Brain microvascular endothelial cell (primary cell): ENCODE measurements around the gene SETD3.

Source experiments
- DNase-seq: peaks from one replicate; pipeline ENCODE4 v3.0.0-alpha.2; 2020
- H3K27ac ChIP-seq: fragments of 250-450 bp; sonication (Bioruptor Pico); 2 replicates; pipeline ENCODE4 v1.5.1; 2020; ENCODE audit warnings: mild to moderate bottlenecking, moderate library complexity
- H3K27me3 ChIP-seq: fragments of 250-450 bp; sonication (Bioruptor Pico); replicated peaks from 2 replicates; pipeline ENCODE4 v1.5.1; 2020; ENCODE audit warnings: mild to moderate bottlenecking
- H3K36me3 ChIP-seq: fragments of 250-450 bp; sonication (Bioruptor Pico); replicated peaks from 2 replicates; pipeline ENCODE4 v1.5.1; 2020; ENCODE audit warnings: mild to moderate bottlenecking
- H3K4me3 ChIP-seq: 2 replicates; pipeline ENCODE4 v1.5.1; 2011; ENCODE audit warnings: low read depth, mild to moderate bottlenecking, control low read depth, low read length, moderate library complexity
- CTCF ChIP-seq: IDR thresholded peaks from 2 replicates; pipeline ENCODE4 v1.5.1; 2011; ENCODE audit warnings: low read depth, mild to moderate bottlenecking, moderate library complexity, low read length, control low read depth, inconsistent platforms; ENCODE audit errors: missing control alignments
- in situ Hi-C: cut with HindIII; loops from 2 replicates; pipeline ENCODE4 v1.10.0; 2017; ENCODE audit warnings: low sequenced_read_pairs, low pct_ligation_motif_present

Gene SETD3

GRCh38 chr14:99463974-99464373 is 16.7 kb downstream of the SETD3 start:
- H3K27ac ChIP-seq, result no peak overlapping the region
- no peak for TF ChIP-seq CTCF
- peaks cover 15% of the 10 kb centered on the region for H3K36me3 ChIP-seq
- no peaks in the 10 kb centered on the region for H3K27me3 ChIP-seq
- no peak overlapping the region for H3K4me3 ChIP-seq
- no peak for DNase-seq
- in situ Hi-C loops, result no loop called here

- Histone ChIP-seq H3K4me3 (no peak overlapping the region), H3K27ac (no peak overlapping the region), H3K36me3 (peaks cover 21% of the 10 kb centered on the region), H3K27me3 (no peaks in the 10 kb centered on the region)
- in situ Hi-C loops, result no loop called here
- TF ChIP-seq CTCF, result no peak
- DNase-seq, result no peak
Observed at GRCh38 chr14:99462210-99462609, 18.4 kb downstream of the SETD3 start.

GRCh38 chr14:99461411-99462085 is 19.1 kb downstream of the SETD3 start:
- in situ Hi-C loops, result no loop called here
- Histone ChIP-seq H3K27ac (no peak overlapping the region), H3K36me3 (peaks cover 25% of the 10 kb centered on the region), H3K27me3 (no peaks in the 10 kb centered on the region), H3K4me3 (no peak overlapping the region)
- no peak for DNase-seq
- TF ChIP-seq CTCF, result no peak

GRCh38 chr14:99460793-99461192 is 19.9 kb downstream of the SETD3 start:
- Histone ChIP-seq H3K27ac (no peak overlapping the region), H3K36me3 (peaks cover 26% of the 10 kb centered on the region), H3K27me3 (no peaks in the 10 kb centered on the region), H3K4me3 (no peak overlapping the region)
- in situ Hi-C loops, result no loop called here
- no peak for DNase-seq
- no peak for TF ChIP-seq CTCF

- DNase-seq, result no peak
- no peak for TF ChIP-seq CTCF
- in situ Hi-C loops, result no loop called here
- peaks cover 24% of the 10 kb centered on the region for H3K36me3 ChIP-seq
- H3K27ac ChIP-seq, result no peak overlapping the region
- no peaks in the 10 kb centered on the region for H3K27me3 ChIP-seq
- no peak overlapping the region for H3K4me3 ChIP-seq
Observed at GRCh38 chr14:99459481-99460100, 21.1 kb downstream of the SETD3 start.
